ENCODE data around the gene TMBIM4.

DNA sequence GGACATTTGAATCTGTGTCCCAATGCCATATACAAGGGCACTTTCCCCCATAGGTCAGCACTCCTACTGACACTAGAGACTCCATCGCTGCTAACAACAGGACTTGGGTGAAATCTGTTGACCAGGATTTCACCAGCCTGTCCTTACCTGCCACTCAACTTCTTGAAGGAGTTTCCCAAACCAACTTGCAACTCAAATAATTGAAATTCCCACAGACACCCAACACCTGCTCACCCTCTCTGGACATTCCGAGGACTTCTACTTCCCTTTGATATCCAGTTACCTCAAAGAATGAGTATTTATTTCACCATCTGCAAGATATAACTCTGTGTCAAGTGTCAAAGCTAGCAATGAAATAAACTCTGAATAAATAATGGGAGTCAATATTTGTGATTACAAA lies 83.8 kb downstream of the TMBIM4 start:
- TF ChIP-seq, protein P1, sequence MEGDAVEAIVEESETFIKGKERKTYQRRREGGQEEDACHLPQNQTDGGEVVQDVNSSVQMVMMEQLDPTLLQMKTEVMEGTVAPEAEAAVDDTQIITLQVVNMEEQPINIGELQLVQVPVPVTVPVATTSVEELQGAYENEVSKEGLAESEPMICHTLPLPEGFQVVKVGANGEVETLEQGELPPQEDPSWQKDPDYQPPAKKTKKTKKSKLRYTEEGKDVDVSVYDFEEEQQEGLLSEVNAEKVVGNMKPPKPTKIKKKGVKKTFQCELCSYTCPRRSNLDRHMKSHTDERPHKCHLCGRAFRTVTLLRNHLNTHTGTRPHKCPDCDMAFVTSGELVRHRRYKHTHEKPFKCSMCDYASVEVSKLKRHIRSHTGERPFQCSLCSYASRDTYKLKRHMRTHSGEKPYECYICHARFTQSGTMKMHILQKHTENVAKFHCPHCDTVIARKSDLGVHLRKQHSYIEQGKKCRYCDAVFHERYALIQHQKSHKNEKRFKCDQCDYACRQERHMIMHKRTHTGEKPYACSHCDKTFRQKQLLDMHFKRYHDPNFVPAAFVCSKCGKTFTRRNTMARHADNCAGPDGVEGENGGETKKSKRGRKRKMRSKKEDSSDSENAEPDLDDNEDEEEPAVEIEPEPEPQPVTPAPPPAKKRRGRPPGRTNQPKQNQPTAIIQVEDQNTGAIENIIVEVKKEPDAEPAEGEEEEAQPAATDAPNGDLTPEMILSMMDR (IDR thresholded peaks at IDR 0.05), result no peak
- no peak for TF ChIP-seq POLR2A (IDR thresholded peaks at IDR 0.05)

Measured in thyroid gland (tissue), 4 donors.